ENCODE data around the gene GPHN.

DNA sequence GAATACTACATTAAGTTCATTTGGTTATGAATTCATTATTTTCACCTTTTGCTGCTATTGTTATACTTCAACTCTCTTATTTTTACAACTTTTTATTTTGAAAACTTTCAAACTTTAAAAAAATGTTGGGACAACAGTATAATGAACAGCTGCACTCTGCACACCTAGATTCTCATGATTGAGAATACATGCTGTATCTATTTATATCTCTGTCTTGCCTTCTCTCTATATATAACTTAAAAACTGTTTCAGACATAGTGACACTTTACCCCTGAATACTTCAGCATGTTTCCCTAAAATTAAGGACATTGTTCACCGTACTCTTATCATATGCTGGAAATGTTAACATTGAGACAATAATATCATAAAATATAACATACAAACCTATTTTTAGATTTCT lies 237.1 kb downstream of the GPHN start:
- TF ChIP-seq, protein P1, sequence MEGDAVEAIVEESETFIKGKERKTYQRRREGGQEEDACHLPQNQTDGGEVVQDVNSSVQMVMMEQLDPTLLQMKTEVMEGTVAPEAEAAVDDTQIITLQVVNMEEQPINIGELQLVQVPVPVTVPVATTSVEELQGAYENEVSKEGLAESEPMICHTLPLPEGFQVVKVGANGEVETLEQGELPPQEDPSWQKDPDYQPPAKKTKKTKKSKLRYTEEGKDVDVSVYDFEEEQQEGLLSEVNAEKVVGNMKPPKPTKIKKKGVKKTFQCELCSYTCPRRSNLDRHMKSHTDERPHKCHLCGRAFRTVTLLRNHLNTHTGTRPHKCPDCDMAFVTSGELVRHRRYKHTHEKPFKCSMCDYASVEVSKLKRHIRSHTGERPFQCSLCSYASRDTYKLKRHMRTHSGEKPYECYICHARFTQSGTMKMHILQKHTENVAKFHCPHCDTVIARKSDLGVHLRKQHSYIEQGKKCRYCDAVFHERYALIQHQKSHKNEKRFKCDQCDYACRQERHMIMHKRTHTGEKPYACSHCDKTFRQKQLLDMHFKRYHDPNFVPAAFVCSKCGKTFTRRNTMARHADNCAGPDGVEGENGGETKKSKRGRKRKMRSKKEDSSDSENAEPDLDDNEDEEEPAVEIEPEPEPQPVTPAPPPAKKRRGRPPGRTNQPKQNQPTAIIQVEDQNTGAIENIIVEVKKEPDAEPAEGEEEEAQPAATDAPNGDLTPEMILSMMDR (IDR thresholded peaks at IDR 0.05), result no peak
- no peak for TF ChIP-seq POLR2A (IDR thresholded peaks at IDR 0.05)
